Right lobe of liver (tissue), 6 donors: ENCODE results near the gene MAPT. TPM values are rescaled to one million over a fixed set of nuclear protein-coding genes. Genes with fewer than 3 reads are reported as not detected.

Experiments
- ATAC-seq, 4 donors: fragments of 200-7000 bp; cut with Tn5 transposase; one replicate each; pipeline ENCODE4 v1.9.1; 2020; ENCODE audit warnings: mild to moderate bottlenecking in 4 of 4, moderate library complexity in 4 of 4
- DNase-seq, 3 donors: peaks; one replicate each; pipeline ENCODE4 v3.0.0-alpha.2; 2020
- H3K27ac ChIP-seq, 3 donors: fragments of 200-600 bp; one replicate each; pipeline ENCODE4 v1.8.0; 2022
- H3K27me3 ChIP-seq, 2 donors: fragments of 200-600 bp; one replicate each; pipeline ENCODE4 v1.8.0; 2022
- H3K36me3 ChIP-seq, 4 donors: fragments of 200-600 bp; sonication (generic) in 1 of 4; one replicate each; pipeline versions ENCODE4 v1.5.1 to v1.8.0; 2017 to 2022; ENCODE audit warnings: control low read depth in 1 of 4
- H3K4me1 ChIP-seq, 4 donors: fragments of 200-600 bp; sonication (generic) in 1 of 4; one replicate each; pipeline versions ENCODE4 v1.5.1 to v1.8.0; 2017 to 2022; ENCODE audit warnings: control low read depth in 1 of 4
- H3K4me3 ChIP-seq, 3 donors: fragments of 200-600 bp; one replicate each; pipeline ENCODE4 v1.8.0; 2022
- H3K9me3 ChIP-seq, 4 donors: fragments of 200-600 bp; sonication (generic) in 1 of 4; one replicate each; pipeline versions ENCODE4 v1.5.1 to v1.8.0; 2017 to 2022; ENCODE audit warnings: control low read depth in 1 of 4
- CTCF ChIP-seq, 4 donors: fragments of 200-600 bp in 3 of 4; fragments of 450-650 bp in 1 of 4; IDR thresholded peaks; one replicate each; pipeline versions ENCODE4 v1.5.1 to v1.8.0; 2016 to 2022; ENCODE audit warnings: antibody characterized with exemption in 4 of 4, mild to moderate bottlenecking in 2 of 4
- POLR2A ChIP-seq: fragments of 450-650 bp; IDR thresholded peaks from one replicate; pipeline ENCODE4 v1.6.1; 2017; ENCODE audit warnings: antibody characterized with exemption, mild to moderate bottlenecking
- WGBS: methylation state at CpG from one replicate; pipeline ENCODE4 v1.1.6; 2018; ENCODE audit warnings: low coverage, low lambda C conversion rate; ENCODE audit not compliant: insufficient coverage; ENCODE audit errors: missing lambda C conversion rate; 5-methylcytosine and 5-hydroxymethylcytosine counted together
- intact Hi-C, 2 donors: fragments of 100-400 bp; cut with DNase I; formaldehyde crosslinking; loops; one replicate each; pipeline versions ENCODE4 v1.11.2 to v1.14.1; 2022
- total RNA-seq, 6 experiments: library from RNA; depleted of rRNA in 2 of 6; stranded (reverse); fragments of >200 nt in 2 of 6; fragmentation: NEBNext Ultra II Directional in 3 of 6; extraction: Animal tissue kit (Norgen Biotek cat#: 25700) in 3 of 6; gene quantifications; one replicate each; pipeline versions ENCODE4 v1.1.0 to v1.2.4, GENCODE V29; 2016 to 2023
- donor health status: DM: no; HTN: yes; CAD: no.
- donor health status: DM: no; HTN: no; CAD: no.
- donor health status: DM: no; HTN: no; CAD: no.
- donor health status: DM: no; HTN: yes; CAD: no.
- donor health status: DM: no; HTN: yes; CAD: no.

MAPT gene
- total RNA-seq, 6 experiments from 2014 or later = 0.39 to 4.9 (median 0.59) TPM

- DNase-seq = no peak
- Histone ChIP-seq H3K4me3 (no peak overlapping the region), H3K27ac (no peak overlapping the region), H3K4me1 (no peaks in the 10 kb centered on the region), H3K36me3 (no peaks in the 10 kb centered on the region), H3K9me3 (no peaks in the 10 kb centered on the region), H3K27me3 (no peaks in the 10 kb centered on the region)
- no peak for ATAC-seq
- TF ChIP-seq POLR2A = no peak
- no peak for TF ChIP-seq CTCF (IDR thresholded peaks at IDR 0.05)
- 73% methylated on average over 4 of the region's 4 CpGs for WGBS
- intact Hi-C loops = no loop called here
Observed at GRCh38 chr17:45964634-45965033, 70.3 kb downstream of the MAPT start.

- Histone ChIP-seq H3K4me1 (no peaks in the 10 kb centered on the region), H3K36me3 (no peaks in the 10 kb centered on the region), H3K27ac (no peak overlapping the region), H3K9me3 (no peaks in the 10 kb centered on the region), H3K27me3 (no peaks in the 10 kb centered on the region), H3K4me3 (no peak overlapping the region)
- DNase-seq (no peak), ATAC-seq (no peak)
- WGBS = 60% methylated on average over 1 of the region's 4 CpGs
- intact Hi-C loops = no loop called here
- no peak for TF ChIP-seq CTCF (IDR thresholded peaks at IDR 0.05)
- TF ChIP-seq POLR2A = no peak
Observed at GRCh38 chr17:45965812-45966211, 71.5 kb downstream of the MAPT start.

GRCh38 chr17:45966606-45967280, 72.4 kb downstream of the MAPT start:
- TF ChIP-seq POLR2A (no peak), CTCF (IDR thresholded peaks at IDR 0.05) (no peak)
- no peak for DNase-seq
- 40% methylated on average over 2 of the region's 2 CpGs for WGBS
- Histone ChIP-seq H3K36me3 (no peaks in the 10 kb centered on the region), H3K27me3 (no peaks in the 10 kb centered on the region), H3K4me1 (no peaks in the 10 kb centered on the region), H3K4me3 (no peak overlapping the region), H3K27ac (no peak overlapping the region), H3K9me3 (no peaks in the 10 kb centered on the region)
- intact Hi-C loops = no loop called here
- no peak for ATAC-seq

GRCh38 chr17:45967378-45967777, 73.0 kb downstream of the MAPT start:
- Histone ChIP-seq H3K9me3 (no peaks in the 10 kb centered on the region), H3K36me3 (no peaks in the 10 kb centered on the region), H3K27me3 (no peaks in the 10 kb centered on the region), H3K4me1 (no peaks in the 10 kb centered on the region), H3K27ac (no peak overlapping the region), H3K4me3 (no peak overlapping the region)
- DNase-seq = no peak
- intact Hi-C loops = no loop called here
- no peak for TF ChIP-seq POLR2A
- 74% methylated on average over 5 of the region's 5 CpGs for WGBS
- no peak for ATAC-seq

- 59% methylated on average over 2 of the region's 2 CpGs for WGBS
- intact Hi-C loops = no loop called here
- no peak for TF ChIP-seq CTCF (IDR thresholded peaks at IDR 0.05)
- TF ChIP-seq POLR2A = no peak
Observed at GRCh38 chr17:45968732-45969131, 74.4 kb downstream of the MAPT start.

More at GRCh38 chr17:45968732-45969131, 74.4 kb downstream of the MAPT start:
- no peak overlapping the region for H3K4me3 ChIP-seq
- no peaks in the 10 kb centered on the region for H3K36me3 ChIP-seq
- ATAC-seq = no peak
- H3K4me1 ChIP-seq = no peaks in the 10 kb centered on the region
- DNase-seq = no peak
- H3K9me3 ChIP-seq = no peaks in the 10 kb centered on the region
- no peak overlapping the region for H3K27ac ChIP-seq
- no peaks in the 10 kb centered on the region for H3K27me3 ChIP-seq
